Fibroblast of pulmonary artery (primary cell): ENCODE measurements around the gene PPP3R1.

Experiments
- DNase-seq: peaks from one replicate; pipeline ENCODE4 v3.0.0-alpha.2; 2010; ENCODE audit warnings: low read depth
- H3K4me3 ChIP-seq: replicated peaks from 2 replicates; pipeline ENCODE4 v1.5.1; 2011; ENCODE audit warnings: low read depth, mild to moderate bottlenecking, control low read depth, low read length, moderate library complexity
- CTCF ChIP-seq: IDR thresholded peaks from 2 replicates; pipeline ENCODE4 v1.5.1; 2011; ENCODE audit warnings: mild to moderate bottlenecking, control low read depth, low read length, inconsistent platforms; ENCODE audit errors: missing control alignments

PPP3R1 gene

GRCh38 chr2:68252400-68253218, at the start of gene PPP3R1:
TSS of gene PPP3R1 (minus strand) at chr2:68252532. CDS start at chr2:68252127, 405 bp downstream.
- DNase-seq, result peak; percentile 97
- peak within 1 kb of the TSS; percentile 88 for H3K4me3 ChIP-seq
- TF ChIP-seq CTCF, result no peak

GRCh38 chr2:68295516-68295915, 43.2 kb upstream of the PPP3R1 start:
- no peak for TF ChIP-seq CTCF

GRCh38 chr2:68294913-68295312, 42.6 kb upstream of the PPP3R1 start:
- no peak for DNase-seq
- no peak for TF ChIP-seq CTCF
- no peak overlapping the region for H3K4me3 ChIP-seq

More at GRCh38 chr2:68295516-68295915, 43.2 kb upstream of the PPP3R1 start:
- no peak overlapping the region for H3K4me3 ChIP-seq
- no peak for DNase-seq

GRCh38 chr2:68294187-68294586, 41.9 kb upstream of the PPP3R1 start:
- no peak overlapping the region for H3K4me3 ChIP-seq
- no peak for TF ChIP-seq CTCF
- no peak for DNase-seq

DNA sequence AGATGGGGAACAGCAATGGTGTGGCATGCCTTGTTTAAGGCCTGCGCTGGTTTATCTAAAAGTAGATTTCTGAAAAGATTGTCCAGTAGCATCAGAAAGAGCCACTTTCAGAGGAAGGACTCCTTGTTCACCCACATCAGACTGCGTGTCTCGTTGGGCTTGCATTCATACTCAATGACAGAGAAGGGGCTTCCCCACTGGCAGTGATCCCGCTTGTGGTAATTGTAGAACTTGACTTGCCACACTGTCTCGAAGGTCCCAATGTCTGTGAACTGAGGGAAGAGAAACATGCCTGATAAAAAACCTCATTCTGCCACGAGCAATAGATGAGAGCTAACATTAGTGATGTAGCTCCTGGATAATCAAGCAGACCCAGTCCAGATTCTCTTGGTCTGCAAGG, 41.4 kb upstream of the PPP3R1 start:
- TF ChIP-seq CTCF, result no peak
- H3K4me3 ChIP-seq, result no peak overlapping the region
- no peak for DNase-seq

DNA sequence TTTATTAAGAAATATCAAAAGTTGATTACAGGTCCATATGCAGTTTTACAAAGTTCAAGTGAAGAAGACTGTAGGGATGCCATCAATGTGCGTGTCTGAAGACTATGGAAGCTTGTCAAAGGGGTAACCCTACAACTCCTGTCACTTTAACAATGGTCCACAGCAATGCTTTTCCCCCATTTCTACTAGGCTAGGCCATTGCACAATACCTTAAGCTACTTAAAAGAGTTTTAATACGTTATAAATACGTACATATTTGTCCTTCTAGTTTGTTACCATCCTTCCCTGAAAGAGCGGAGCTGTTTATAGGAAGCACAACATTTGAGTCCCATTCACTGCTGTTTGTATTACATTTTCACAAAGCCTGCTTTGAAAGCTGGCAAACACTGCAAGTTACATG, 40.7 kb upstream of the PPP3R1 start:
- no peak overlapping the region for H3K4me3 ChIP-seq
- TF ChIP-seq CTCF, result no peak
- DNase-seq, result no peak

DNA sequence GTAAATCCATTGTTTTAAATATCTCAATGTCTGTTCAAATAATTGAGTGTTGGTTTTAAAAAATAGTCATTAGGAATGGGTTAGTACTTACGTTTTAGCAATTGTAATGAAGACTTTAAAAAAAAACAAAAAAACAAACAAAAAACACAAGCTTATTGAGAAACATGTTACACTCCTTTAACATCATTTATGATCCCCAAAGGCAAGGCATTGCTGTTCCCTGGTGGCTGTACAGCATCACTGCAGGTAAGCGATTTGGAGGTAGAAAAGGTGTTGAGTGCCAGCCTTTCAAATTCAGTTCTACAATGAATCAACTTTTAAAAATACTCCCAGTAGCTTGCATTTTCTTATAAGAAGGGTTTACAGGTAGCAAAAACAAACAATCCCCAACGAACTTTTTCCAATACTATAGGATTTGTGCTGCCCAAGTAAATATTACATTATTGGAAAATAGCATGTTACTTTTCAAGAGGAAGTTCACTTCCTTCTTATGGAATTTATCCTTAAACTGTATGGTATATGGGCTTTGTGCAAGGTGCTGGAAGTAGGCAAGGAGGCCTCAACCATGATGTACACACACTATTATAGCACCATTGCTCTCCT, 39.9 kb upstream of the PPP3R1 start:
- peak; percentile 84 for TF ChIP-seq CTCF
- H3K4me3 ChIP-seq, result no peak overlapping the region
- peak; percentile 56 for DNase-seq
